Fibroblast of lung (primary cell): Measurements from ENCODE around the gene FBXO9.

ENCODE experiments used
- CTCF ChIP-seq, 2 donors: IDR thresholded peaks in 1 of 2; conservative IDR thresholded peaks in 1 of 2; 1 replicate in 1 of 2; 2 replicates in 1 of 2; pipeline ENCODE4 v1.5.1; 2011 to 2012; ENCODE audit warnings: low read length in 2 of 2, control low read depth in 1 of 2, inconsistent platforms in 1 of 2, low read depth in 1 of 2, mild to moderate bottlenecking in 1 of 2
- EZH2 ChIP-seq: IDR thresholded peaks from 2 replicates; pipeline ENCODE4 v1.5.1; 2012; ENCODE audit warnings: low read length, control low read depth, mild to moderate bottlenecking; ENCODE audit errors: missing control alignments

- TF ChIP-seq CTCF (conservative IDR thresholded peaks at IDR 0.05 in 1 of 2, IDR thresholded peaks at IDR 0.05 in 1 of 2; ENCODE audit: low read depth in 1 of 2, low read length in 2 of 2): no peak
- no peak for TF ChIP-seq EZH2
Measured at GRCh38 chr6:53101006-53101405, 35.8 kb downstream of the FBXO9 start.
